SK-N-SH (cell line): ENCODE results near the gene KLK3.

Source experiments
- EP300 ChIP-seq, 2 experiments: IDR thresholded peaks; 2 replicates each; pipeline versions ENCODE4 v1.4.0 to v1.6.1; 2012; ENCODE audit warnings: borderline replicate concordance in 1 of 2, low read depth in 1 of 2, low read length in 1 of 2
- JUND ChIP-seq: IDR thresholded peaks from 2 replicates; pipeline ENCODE4 v1.4.0; 2012
- NRF1 ChIP-seq: IDR thresholded peaks from 2 replicates; pipeline ENCODE4 v1.6.1; 2012; ENCODE audit warnings: low read depth, mild to moderate bottlenecking, low read length
- RCOR1 ChIP-seq: fragments of 150-350 bp; IDR thresholded peaks from 2 replicates; pipeline ENCODE4 v1.6.1; 2017; ENCODE audit warnings: antibody characterized with exemption, low read length
- TAF1 ChIP-seq: IDR thresholded peaks from 2 replicates; pipeline ENCODE4 v1.6.1; 2012; ENCODE audit warnings: low read depth, mild to moderate bottlenecking, low read length, moderate library complexity, borderline replicate concordance
- TCF12 ChIP-seq: IDR thresholded peaks from 2 replicates; pipeline ENCODE4 v1.4.0; 2012
- TEAD4 ChIP-seq: IDR thresholded peaks from 2 replicates; pipeline ENCODE4 v1.4.0; 2012; ENCODE audit warnings: mild to moderate bottlenecking, borderline replicate concordance; ENCODE audit not compliant: insufficient read depth
- TF ChIP-seq, protein P1 (sequence below): fragments of 200-600 bp; sonication (generic); IDR thresholded peaks from 2 replicates; pipeline ENCODE4 v1.6.1; 2017; ENCODE audit warnings: antibody characterized with exemption, mild to moderate bottlenecking, moderate library complexity
- TF ChIP-seq, protein P2 (sequence below): fragments of 150-350 bp; IDR thresholded peaks from 2 replicates; pipeline ENCODE4 v1.6.1; 2017; ENCODE audit warnings: antibody characterized with exemption, low read length, low read depth, borderline replicate concordance

GRCh38 chr19:50882188-50882587 lies 27.5 kb downstream of the KLK3 start:
- TF ChIP-seq, protein P1, sequence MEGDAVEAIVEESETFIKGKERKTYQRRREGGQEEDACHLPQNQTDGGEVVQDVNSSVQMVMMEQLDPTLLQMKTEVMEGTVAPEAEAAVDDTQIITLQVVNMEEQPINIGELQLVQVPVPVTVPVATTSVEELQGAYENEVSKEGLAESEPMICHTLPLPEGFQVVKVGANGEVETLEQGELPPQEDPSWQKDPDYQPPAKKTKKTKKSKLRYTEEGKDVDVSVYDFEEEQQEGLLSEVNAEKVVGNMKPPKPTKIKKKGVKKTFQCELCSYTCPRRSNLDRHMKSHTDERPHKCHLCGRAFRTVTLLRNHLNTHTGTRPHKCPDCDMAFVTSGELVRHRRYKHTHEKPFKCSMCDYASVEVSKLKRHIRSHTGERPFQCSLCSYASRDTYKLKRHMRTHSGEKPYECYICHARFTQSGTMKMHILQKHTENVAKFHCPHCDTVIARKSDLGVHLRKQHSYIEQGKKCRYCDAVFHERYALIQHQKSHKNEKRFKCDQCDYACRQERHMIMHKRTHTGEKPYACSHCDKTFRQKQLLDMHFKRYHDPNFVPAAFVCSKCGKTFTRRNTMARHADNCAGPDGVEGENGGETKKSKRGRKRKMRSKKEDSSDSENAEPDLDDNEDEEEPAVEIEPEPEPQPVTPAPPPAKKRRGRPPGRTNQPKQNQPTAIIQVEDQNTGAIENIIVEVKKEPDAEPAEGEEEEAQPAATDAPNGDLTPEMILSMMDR = no peak
- TF ChIP-seq TAF1 (no peak), EP300 (IDR thresholded peaks at IDR 0.05; ENCODE audit: borderline replicate concordance in 1 of 2, low read depth in 1 of 2, low read length in 1 of 2) (no peak), TEAD4 (no peak), TCF12 (no peak), RCOR1 (no peak), NRF1 (no peak), JUND (no peak)
- TF ChIP-seq, protein P2, sequence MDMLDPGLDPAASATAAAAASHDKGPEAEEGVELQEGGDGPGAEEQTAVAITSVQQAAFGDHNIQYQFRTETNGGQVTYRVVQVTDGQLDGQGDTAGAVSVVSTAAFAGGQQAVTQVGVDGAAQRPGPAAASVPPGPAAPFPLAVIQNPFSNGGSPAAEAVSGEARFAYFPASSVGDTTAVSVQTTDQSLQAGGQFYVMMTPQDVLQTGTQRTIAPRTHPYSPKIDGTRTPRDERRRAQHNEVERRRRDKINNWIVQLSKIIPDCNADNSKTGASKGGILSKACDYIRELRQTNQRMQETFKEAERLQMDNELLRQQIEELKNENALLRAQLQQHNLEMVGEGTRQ = no peak
